T-helper 2 cell treated with Interferon-gamma antibody and Interleukin-4, amounts not matched to agents 5 μg/mL and 100 μg/mL, for 36 hours (primary cell): ENCODE data around the gene PCNX3.
"Not testable (repeated sequence)": the region's sequence is repeated elsewhere in the genome, so short reads cannot be mapped to it uniquely, and the experiment has no call there.

Experiments used
- DNase-seq: peaks from one replicate; pipeline ENCODE4 v3.0.0; 2021; ENCODE audit warnings: low spot score
- H3K27ac Mint-ChIP-seq: one replicate; pipeline ENCODE4 v1.8.0; 2021; ENCODE audit warnings: mild to moderate bottlenecking, mixed read lengths
- H3K27me3 Mint-ChIP-seq: one replicate; pipeline ENCODE4 v1.8.0; 2021; ENCODE audit warnings: low read depth, mixed read lengths
- H3K36me3 Mint-ChIP-seq: one replicate; pipeline ENCODE4 v1.8.0; 2021; ENCODE audit warnings: low read depth, mixed read lengths
- H3K4me1 Mint-ChIP-seq: one replicate; pipeline ENCODE4 v1.8.0; 2021; ENCODE audit warnings: low read depth, mixed read lengths
- H3K4me3 Mint-ChIP-seq: one replicate; pipeline ENCODE4 v1.8.0; 2022; ENCODE audit warnings: mild to moderate bottlenecking, moderate library complexity, mixed read lengths
- H3K9me3 Mint-ChIP-seq: one replicate; pipeline ENCODE4 v1.8.0; 2021; ENCODE audit warnings: mixed read lengths

The PCNX3 gene

DNA sequence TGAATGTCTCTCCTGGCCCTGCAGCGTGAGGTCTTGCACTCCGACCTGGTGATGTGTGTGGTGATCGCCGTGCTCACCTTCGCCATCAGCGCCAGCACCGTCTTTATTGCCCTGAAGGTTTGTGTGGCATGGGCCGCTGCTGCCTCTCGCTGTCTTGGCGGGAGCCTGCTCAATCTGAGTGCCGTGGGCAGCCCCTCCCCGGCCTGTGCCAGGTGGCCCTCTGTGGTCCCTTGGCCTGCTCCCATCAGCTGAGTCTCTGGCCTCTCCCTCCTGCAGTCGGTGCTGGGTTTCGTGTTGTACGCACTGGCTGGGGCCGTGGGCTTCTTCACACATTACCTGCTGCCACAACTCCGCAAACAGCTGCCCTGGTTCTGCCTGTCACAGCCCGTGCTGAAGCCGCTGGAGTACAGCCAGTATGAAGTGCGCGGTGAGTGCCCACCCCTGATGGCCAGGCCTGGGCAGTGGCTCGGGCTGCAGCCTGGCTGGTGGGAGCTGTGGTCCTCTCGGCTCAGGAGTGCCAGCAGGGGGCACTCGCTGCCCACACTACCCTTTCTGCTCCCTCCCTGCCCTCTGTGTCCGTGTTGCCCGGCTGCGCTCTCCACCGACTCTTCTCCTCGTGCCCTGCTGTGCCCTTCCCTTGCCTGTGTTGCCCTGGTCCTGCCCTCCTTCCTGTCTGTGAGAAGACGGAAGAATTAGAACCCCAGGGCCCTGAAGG lies 10.2 kb downstream of the PCNX3 start:
- DNase-seq: no peak
- H3K27ac Mint-ChIP-seq: no peak overlapping the region
- no peaks in the 10 kb centered on the region for H3K4me1 Mint-ChIP-seq
- H3K9me3 Mint-ChIP-seq: no peaks in the 10 kb centered on the region
- H3K36me3 Mint-ChIP-seq: peaks cover 41% of the 10 kb centered on the region
- no peaks in the 10 kb centered on the region for H3K27me3 Mint-ChIP-seq
- H3K4me3 Mint-ChIP-seq: no peak overlapping the region

DNA sequence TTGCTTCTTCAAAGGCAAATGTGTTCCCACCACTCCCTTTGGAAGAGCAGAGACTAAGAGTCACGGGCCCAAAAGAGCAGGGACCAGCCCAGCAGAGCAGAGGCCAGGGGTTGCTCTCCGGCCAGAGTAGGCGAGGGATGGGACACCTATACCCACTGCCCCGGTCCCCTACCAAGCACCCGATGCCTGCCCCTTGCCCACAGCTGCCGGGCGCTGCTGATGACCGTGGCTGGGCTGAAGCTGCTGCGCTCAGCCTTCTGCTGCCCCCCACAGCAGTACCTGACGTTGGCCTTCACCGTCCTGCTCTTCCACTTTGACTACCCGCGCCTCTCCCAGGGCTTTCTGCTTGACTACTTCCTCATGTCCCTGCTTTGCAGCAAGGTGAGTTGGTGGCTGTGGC lies 11.6 kb downstream of the PCNX3 start:
- Mint-ChIP-seq H3K4me1 (no peaks in the 10 kb centered on the region), H3K27ac (no peak overlapping the region), H3K36me3 (peaks cover 37% of the 10 kb centered on the region), H3K27me3 (no peaks in the 10 kb centered on the region), H3K9me3 (no peaks in the 10 kb centered on the region), H3K4me3 (no peak overlapping the region)
- DNase-seq: no peak

DNA sequence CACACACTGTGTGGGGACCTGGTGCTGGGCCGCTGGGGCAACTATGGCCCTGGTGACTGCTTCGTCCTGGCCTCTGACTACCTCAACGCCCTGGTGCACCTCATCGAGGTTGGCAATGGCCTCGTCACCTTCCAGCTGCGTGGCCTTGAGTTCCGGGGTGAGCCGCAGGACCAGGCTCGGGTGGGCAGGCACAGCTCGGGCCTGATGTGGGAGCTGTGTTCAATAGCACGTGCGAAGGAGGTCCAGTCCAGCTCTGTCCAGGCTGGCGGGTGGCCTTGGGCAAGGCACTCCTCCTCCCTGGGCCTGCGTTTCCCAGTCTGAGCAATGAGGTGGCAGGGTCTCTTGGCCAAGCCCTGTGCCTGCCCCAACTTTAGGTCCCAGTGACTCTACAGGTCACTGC lies 14.0 kb downstream of the PCNX3 start:
- Mint-ChIP-seq H3K4me3 (no peak overlapping the region), H3K4me1 (peaks cover 4% of the 10 kb centered on the region), H3K27me3 (no peaks in the 10 kb centered on the region), H3K36me3 (peaks cover 29% of the 10 kb centered on the region), H3K27ac (no peak overlapping the region), H3K9me3 (no peaks in the 10 kb centered on the region)
- no peak for DNase-seq

DNA sequence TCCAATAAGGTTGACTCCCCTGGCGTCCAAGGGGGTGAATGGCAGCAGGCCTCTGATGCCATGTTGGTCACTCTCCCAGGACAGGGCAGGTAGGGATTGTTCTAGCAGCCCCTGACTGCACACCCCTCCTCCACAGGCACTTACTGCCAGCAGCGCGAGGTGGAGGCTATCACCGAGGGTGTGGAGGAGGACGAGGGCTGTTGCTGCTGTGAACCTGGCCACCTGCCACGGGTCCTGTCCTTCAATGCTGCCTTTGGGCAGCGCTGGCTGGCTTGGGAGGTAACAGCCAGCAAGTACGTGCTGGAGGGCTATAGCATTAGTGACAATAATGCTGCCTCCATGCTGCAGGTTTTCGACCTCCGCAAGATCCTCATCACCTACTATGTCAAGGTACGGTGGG lies 14.6 kb downstream of the PCNX3 start:
- Mint-ChIP-seq H3K4me3 (no peak overlapping the region), H3K27me3 (no peaks in the 10 kb centered on the region), H3K9me3 (no peaks in the 10 kb centered on the region), H3K4me1 (peaks cover 4% of the 10 kb centered on the region), H3K36me3 (peaks cover 33% of the 10 kb centered on the region), H3K27ac (no peak overlapping the region)
- DNase-seq: no peak

DNA sequence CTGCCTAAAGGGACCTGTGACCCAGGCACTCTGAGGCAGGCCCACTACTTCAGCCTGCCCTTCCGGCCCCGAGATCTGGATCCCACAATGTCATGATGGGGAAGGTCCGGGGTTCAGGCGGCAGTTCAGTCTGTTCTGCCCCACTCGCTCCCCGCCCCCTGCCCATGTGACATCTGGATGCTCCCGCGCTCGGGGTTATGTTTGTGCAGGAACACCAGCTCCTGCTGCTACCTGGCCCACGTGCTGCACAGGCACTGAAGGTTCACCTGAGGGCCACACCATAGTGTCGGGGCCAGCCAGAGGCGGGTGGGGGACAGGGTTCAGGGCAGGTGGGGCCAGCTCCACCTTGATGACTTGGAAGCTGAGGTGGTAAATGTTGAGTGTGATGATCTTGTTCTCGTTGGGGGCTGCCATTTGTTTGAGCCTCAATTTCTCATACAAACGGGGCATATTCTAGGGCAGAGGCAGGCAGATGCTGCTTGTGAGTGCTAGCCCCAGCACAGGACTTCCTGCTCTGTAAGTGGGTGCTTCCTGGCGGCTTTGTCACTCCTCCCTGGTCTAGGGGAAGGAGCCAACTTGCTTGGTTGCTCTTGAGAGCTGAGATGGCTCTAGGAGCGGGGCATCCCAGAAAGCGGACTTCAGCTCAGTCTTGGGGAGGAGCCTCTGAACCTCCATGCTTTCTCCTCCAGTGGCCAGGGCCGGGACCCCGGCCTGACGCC lies 18.0 kb downstream of the PCNX3 start:
- Mint-ChIP-seq H3K36me3 (peaks cover 31% of the 10 kb centered on the region), H3K27me3 (no peaks in the 10 kb centered on the region), H3K4me1 (peaks cover 10% of the 10 kb centered on the region), H3K9me3 (no peaks in the 10 kb centered on the region), H3K4me3 (no peak overlapping the region), H3K27ac (peak overlapping the region; percentile 68)
- DNase-seq: no peak

DNA sequence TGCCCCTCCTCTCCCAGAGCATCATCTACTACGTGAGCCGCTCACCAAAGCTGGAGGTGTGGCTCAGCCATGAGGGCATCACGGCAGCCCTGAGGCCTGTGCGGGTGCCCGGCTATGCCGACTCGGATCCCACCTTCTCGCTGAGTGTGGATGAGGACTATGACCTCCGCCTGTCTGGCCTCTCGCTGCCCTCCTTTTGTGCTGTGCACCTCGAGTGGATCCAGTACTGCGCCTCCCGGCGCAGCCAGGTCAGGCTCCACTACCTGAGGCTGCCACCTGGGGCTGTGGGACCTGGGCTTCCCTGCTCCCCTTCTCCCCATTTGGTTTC lies 18.5 kb downstream of the PCNX3 start:
- peaks cover 36% of the 10 kb centered on the region for H3K36me3 Mint-ChIP-seq
- H3K27ac Mint-ChIP-seq: no peak overlapping the region
- H3K4me3 Mint-ChIP-seq: no peak overlapping the region
- no peaks in the 10 kb centered on the region for H3K27me3 Mint-ChIP-seq
- H3K9me3 Mint-ChIP-seq: no peaks in the 10 kb centered on the region
- DNase-seq: no peak
- H3K4me1 Mint-ChIP-seq: peaks cover 15% of the 10 kb centered on the region

DNA sequence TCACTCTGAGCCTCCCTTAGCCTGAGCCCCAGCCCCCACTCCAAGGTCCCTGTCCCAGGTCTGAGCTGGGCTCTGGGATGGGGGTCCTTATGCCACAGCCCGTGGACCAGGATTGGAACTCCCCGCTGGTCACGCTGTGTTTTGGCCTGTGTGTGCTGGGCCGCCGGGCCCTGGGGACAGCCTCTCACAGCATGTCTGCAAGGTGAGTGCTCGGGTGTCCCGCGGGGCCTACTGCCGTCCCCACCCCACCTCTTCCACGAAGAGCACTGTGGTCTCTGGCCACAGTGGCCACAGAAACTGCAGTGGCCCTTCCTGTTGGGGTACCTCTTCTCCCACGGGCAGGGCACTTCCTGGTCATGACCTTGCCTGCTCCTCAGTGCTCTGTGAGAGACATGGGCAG lies 18.9 kb downstream of the PCNX3 start:
- Mint-ChIP-seq H3K4me3 (no peak overlapping the region), H3K27me3 (no peaks in the 10 kb centered on the region), H3K27ac (no peak overlapping the region), H3K36me3 (peaks cover 32% of the 10 kb centered on the region), H3K4me1 (peaks cover 16% of the 10 kb centered on the region), H3K9me3 (no peaks in the 10 kb centered on the region)
- DNase-seq: no peak

DNA sequence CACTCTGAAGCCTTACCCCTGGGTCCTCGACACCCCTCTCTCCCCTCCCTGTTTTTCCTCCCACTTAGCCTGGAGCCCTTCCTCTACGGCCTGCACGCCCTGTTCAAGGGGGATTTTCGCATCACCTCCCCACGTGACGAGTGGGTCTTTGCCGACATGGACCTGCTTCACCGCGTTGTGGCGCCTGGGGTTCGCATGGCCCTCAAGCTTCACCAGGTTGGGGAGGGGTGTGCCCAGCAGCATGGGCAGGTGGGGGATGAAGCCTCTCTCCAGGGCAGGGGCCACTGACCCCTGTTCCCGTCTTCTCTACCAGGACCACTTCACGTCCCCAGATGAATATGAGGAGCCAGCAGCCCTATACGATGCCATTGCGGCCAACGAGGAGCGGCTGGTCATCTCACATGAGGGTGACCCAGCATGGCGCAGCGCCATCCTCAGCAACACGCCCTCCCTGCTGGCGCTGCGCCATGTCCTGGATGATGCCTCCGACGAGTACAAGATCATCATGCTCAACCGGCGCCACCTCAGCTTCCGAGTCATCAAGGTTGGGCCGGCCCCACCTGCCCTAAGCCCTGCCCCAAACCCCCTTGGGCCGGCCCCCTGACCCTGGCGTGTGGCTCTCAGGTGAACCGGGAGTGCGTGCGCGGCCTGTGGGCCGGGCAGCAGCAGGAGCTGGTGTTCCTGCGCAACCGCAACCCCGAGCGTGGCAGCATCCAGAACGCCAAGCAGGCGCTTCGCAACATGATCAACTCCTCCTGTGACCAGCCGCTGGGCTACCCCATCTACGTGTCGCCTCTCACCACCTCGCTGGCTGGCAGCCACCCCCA lies 19.5 kb downstream of the PCNX3 start:
- Mint-ChIP-seq H3K4me1 (peaks cover 23% of the 10 kb centered on the region), H3K27ac (no peak overlapping the region), H3K36me3 (peaks cover 38% of the 10 kb centered on the region)

DNA sequence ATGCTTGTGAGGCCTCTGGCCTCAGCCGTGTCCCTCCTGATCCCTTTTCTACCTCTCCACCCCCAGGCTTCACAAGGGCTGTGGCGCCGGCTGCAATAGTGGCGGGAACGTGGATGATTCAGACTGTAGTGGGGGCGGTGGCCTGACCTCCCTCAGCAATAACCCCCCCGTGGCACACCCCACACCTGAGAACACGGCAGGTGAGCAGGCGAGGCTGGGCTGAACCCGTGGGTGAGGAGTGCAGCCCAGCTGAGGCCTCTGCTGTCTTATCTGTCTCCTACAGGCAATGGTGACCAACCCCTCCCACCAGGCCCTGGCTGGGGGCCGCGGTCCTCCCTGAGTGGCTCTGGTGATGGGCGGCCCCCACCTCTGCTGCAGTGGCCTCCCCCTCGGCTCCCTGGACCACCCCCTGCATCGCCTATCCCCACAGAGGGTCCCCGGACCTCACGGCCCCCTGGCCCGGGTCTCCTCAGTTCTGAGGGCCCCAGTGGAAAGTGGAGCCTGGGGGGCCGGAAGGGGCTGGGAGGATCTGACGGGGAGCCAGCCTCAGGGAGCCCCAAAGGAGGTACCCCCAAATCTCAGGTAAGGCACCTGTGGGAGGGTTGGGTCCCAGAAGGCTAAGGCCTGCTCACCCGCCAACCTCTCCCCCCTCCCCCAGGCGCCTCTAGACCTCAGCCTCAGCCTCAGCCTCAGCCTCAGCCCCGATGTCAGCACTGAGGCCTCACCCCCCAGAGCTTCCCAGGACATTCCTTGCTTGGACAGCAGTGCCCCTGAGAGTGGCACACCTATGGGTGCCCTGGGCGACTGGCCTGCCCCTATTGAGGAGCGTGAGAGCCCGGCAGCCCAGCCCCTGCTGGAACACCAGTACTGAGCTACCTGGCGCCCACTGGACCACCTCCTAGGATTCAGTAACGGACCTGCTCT lies 20.8 kb downstream of the PCNX3 start:
- Mint-ChIP-seq H3K27ac (no peak overlapping the region), H3K27me3 (no peaks in the 10 kb centered on the region), H3K36me3 (peaks cover 44% of the 10 kb centered on the region), H3K4me1 (peaks cover 27% of the 10 kb centered on the region), H3K9me3 (no peaks in the 10 kb centered on the region), H3K4me3 (peak overlapping the region; percentile 76)
- DNase-seq: no peak

More for the DNA sequence above, 19.5 kb downstream of the PCNX3 start:
- no peak for DNase-seq
- no peak overlapping the region for H3K4me3 Mint-ChIP-seq
- H3K9me3 Mint-ChIP-seq: no peaks in the 10 kb centered on the region
- no peaks in the 10 kb centered on the region for H3K27me3 Mint-ChIP-seq

DNA sequence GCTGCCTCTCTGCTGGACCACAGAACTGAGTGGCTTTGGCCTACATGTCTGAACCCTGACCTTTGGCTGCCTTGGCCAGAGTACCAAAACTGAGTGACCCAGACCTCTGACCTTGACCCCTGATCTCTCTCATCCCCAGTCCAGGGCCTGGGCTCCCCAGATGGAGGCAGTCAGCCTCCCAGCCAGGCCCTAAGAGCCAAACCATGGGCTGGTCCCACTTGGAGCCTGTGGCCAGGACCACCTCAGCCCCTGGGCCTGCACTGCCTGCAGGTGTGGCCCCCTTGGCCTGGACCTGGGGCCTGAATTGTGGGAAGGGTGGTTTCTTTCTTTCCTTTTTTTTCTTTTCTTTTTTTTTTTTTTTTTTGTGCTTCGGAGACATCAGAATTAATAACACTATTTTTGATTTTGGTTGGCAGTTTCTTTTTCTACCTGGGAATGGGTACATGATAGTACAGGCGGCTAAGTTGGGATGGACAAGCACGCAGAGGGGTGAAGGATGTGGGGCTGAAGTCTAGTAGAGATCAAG lies 21.5 kb downstream of the PCNX3 start:
- DNase-seq: no peak
- Mint-ChIP-seq H3K36me3 (peaks cover 47% of the 10 kb centered on the region), H3K9me3 (no peaks in the 10 kb centered on the region), H3K27me3 (no peaks in the 10 kb centered on the region), H3K4me1 (peaks cover 30% of the 10 kb centered on the region), H3K27ac (peak overlapping the region; percentile 60), H3K4me3 (peak overlapping the region; percentile 76)

DNA sequence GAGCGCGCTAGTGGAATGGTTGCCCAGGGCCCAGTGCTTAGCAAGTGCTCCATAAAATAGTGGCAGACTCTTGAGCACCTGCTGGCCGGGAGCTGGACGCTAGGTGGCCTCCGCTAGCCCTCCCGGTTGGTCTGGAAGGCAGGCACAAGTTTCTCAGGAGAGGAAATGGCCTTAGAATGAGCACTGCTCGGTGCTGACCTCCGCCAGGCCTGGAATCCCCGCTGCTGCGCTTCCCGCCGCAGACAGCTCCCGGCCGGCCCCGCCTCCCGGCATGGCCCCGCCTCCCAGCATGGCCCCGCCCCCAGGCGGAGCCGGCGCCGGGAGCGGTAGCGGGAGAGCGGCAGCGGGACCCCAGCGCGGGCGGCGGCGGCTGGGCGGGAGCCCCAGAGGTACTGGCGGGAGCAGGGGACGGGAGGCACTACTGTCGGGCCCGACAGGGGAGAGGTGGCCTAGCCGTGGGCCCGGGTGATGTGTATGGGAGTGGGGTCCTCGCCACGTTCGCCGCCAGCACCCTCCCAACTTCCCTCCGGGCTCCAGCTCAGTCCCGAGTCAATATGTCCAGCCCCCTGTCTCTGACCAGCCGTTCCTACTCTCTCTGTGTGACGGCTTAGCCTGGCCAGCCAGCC lies 22.3 kb downstream of the PCNX3 start, which contains the start of gene SIPA1:
Gene SIPA1, plus strand, starts transcription at position 308 of the 626 bp plus-strand sequence. CDS start 2,821 bp downstream, outside the sequence.
- Mint-ChIP-seq H3K27ac (peak within 1 kb of the TSS; percentile 97), H3K36me3 (peaks cover 47% of the 10 kb centered on the region), H3K9me3 (no peaks in the 10 kb centered on the region), H3K27me3 (no peaks in the 10 kb centered on the region), H3K4me3 (peak within 1 kb of the TSS; percentile 97), H3K4me1 (peaks cover 30% of the 10 kb centered on the region)
- peak; percentile 80 for DNase-seq

DNA sequence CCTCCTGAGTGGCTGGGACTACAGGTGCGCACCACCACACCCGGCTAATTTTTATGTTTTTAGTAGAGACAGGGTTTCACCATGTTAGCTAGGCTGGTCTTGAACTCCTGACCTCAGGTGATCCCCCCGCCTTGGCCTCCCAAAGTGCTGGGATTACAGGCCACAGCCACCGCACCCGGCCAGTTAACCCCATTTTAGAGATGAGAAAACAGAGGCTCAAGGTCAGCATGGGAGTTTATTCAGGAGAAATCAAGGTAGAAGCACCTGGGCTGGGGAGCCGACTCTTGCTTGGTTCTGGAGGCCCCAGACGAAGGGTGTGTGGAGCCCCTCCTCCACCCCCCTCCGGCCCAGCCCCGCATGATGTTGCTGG lies 23.6 kb downstream of the PCNX3 start:
- Mint-ChIP-seq H3K27ac (peak overlapping the region; percentile 97), H3K4me3 (peak overlapping the region; percentile 97), H3K4me1 (peaks cover 36% of the 10 kb centered on the region), H3K36me3 (peaks cover 52% of the 10 kb centered on the region)
- H3K9me3 Mint-ChIP-seq, H3K27me3 Mint-ChIP-seq, DNase-seq: not testable (repeated sequence)
